ENCODE results near the gene SELENON. TPM values are rescaled to one million over a fixed set of nuclear protein-coding genes. Genes with fewer than 3 reads are reported as not detected.

SELENON gene
- total and polyA plus RNA-seq, 4 donors, result 4.3 to 16.1 (median 9.0) TPM

GRCh38 chr1:25856856-25857255, 56.9 kb downstream of the SELENON start:
- no peak for DNase-seq (ENCODE audit: low spot score)
- no peaks in the 10 kb centered on the region for H3K9me3 ChIP-seq (ENCODE audit: control insufficient read depth in 4 of 4, low read length in 3 of 4)
- 90% methylated on average over 11 of the region's 11 CpGs for WGBS
- no peak overlapping the region for H3K4me3 ChIP-seq (ENCODE audit: low read depth in 1 of 3, low read length in 3 of 3)
- H3K27me3 ChIP-seq (ENCODE audit: control insufficient read depth in 4 of 4, insufficient read depth in 4 of 4, low read length in 3 of 4), result no peaks in the 10 kb centered on the region
- H3K27ac ChIP-seq (ENCODE audit: low read depth in 1 of 2, low read length in 2 of 2), result no peak overlapping the region
- no peak overlapping the region for H3K9ac ChIP-seq (ENCODE audit: low read depth in 1 of 2, low read length in 2 of 2)
- TF ChIP-seq HNF4G (IDR thresholded peaks at IDR 0.05) (no peak), RXRA (IDR thresholded peaks at IDR 0.05) (no peak), GABPA (IDR thresholded peaks at IDR 0.05 in 1 of 2, conservative IDR thresholded peaks at IDR 0.05 in 1 of 2) (no peak), YY1 (IDR thresholded peaks at IDR 0.05) (no peak), JUND (IDR thresholded peaks at IDR 0.05) (no peak)
- TF ChIP-seq, protein P1, sequence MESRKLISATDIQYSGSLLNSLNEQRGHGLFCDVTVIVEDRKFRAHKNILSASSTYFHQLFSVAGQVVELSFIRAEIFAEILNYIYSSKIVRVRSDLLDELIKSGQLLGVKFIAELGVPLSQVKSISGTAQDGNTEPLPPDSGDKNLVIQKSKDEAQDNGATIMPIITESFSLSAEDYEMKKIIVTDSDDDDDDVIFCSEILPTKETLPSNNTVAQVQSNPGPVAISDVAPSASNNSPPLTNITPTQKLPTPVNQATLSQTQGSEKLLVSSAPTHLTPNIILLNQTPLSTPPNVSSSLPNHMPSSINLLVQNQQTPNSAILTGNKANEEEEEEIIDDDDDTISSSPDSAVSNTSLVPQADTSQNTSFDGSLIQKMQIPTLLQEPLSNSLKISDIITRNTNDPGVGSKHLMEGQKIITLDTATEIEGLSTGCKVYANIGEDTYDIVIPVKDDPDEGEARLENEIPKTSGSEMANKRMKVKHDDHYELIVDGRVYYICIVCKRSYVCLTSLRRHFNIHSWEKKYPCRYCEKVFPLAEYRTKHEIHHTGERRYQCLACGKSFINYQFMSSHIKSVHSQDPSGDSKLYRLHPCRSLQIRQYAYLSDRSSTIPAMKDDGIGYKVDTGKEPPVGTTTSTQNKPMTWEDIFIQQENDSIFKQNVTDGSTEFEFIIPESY (IDR thresholded peaks at IDR 0.05), result no peak
- TF ChIP-seq, protein P2, sequence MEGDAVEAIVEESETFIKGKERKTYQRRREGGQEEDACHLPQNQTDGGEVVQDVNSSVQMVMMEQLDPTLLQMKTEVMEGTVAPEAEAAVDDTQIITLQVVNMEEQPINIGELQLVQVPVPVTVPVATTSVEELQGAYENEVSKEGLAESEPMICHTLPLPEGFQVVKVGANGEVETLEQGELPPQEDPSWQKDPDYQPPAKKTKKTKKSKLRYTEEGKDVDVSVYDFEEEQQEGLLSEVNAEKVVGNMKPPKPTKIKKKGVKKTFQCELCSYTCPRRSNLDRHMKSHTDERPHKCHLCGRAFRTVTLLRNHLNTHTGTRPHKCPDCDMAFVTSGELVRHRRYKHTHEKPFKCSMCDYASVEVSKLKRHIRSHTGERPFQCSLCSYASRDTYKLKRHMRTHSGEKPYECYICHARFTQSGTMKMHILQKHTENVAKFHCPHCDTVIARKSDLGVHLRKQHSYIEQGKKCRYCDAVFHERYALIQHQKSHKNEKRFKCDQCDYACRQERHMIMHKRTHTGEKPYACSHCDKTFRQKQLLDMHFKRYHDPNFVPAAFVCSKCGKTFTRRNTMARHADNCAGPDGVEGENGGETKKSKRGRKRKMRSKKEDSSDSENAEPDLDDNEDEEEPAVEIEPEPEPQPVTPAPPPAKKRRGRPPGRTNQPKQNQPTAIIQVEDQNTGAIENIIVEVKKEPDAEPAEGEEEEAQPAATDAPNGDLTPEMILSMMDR (IDR thresholded peaks at IDR 0.05; ENCODE audit: low read depth, low read length, missing input control), result no peak
- H3K36me3 ChIP-seq (ENCODE audit: control insufficient read depth in 4 of 4, insufficient read depth in 3 of 4, low read depth in 1 of 4, low read length in 3 of 4), result no peaks in the 10 kb centered on the region
- peaks cover 3 to 13% (median 5%) of the 10 kb centered on the region in 4 donors for H3K4me1 ChIP-seq (ENCODE audit: control insufficient read depth in 4 of 4, insufficient read depth in 4 of 4, low read length in 3 of 4)

DNA sequence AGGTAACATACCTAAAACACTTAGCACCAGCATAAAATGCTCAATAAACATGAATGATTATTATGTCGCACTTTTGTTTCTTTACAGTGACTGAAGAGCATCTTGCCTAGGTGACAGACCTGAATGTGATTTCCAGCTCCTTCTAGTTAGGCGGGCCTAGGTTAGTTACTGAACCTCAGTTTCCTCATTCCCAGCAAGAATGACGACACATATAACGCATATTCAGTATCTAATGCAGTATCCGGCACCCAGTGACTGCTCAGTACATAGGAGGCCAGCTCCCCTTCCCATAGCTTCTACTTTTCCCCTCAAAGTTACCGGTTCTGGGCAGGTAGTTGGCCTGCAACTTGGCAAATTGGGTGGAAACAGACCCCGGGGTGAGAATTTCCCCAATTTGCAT, 58.5 kb downstream of the SELENON start:
- peaks cover 0 to 4% (median 0%) of the 10 kb centered on the region in 4 donors for H3K36me3 ChIP-seq (ENCODE audit: control insufficient read depth in 4 of 4, insufficient read depth in 3 of 4, low read depth in 1 of 4, low read length in 3 of 4)
- H3K27me3 ChIP-seq (ENCODE audit: control insufficient read depth in 4 of 4, insufficient read depth in 4 of 4, low read length in 3 of 4), result no peaks in the 10 kb centered on the region
- TF ChIP-seq REST (IDR thresholded peaks at IDR 0.05) (no peak), FOXA1 (IDR thresholded peaks at IDR 0.05) (no peak), NR2F2 (IDR thresholded peaks at IDR 0.05) (no peak), HNF4G (IDR thresholded peaks at IDR 0.05) (no peak), TAF1 (conservative IDR thresholded peaks at IDR 0.05) (no peak), RAD21 (IDR thresholded peaks at IDR 0.05) (no peak), RXRA (IDR thresholded peaks at IDR 0.05) (no peak)
- TF ChIP-seq, protein P1 (IDR thresholded peaks at IDR 0.05), result no peak
- TF ChIP-seq, protein P3, sequence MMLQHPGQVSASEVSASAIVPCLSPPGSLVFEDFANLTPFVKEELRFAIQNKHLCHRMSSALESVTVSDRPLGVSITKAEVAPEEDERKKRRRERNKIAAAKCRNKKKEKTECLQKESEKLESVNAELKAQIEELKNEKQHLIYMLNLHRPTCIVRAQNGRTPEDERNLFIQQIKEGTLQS (IDR thresholded peaks at IDR 0.05), result no peak
- no peak overlapping the region for H3K4me3 ChIP-seq (ENCODE audit: low read depth in 1 of 3, low read length in 3 of 3)
- no peak overlapping the region for H3K9ac ChIP-seq (ENCODE audit: low read depth in 1 of 2, low read length in 2 of 2)
- peaks cover 3 to 13% (median 5%) of the 10 kb centered on the region in 4 donors for H3K4me1 ChIP-seq (ENCODE audit: control insufficient read depth in 4 of 4, insufficient read depth in 4 of 4, low read length in 3 of 4)
- DNase-seq (ENCODE audit: low spot score), result no peak
- 52% methylated on average over 7 of the region's 7 CpGs for whole genome bisulfite sequencing
- H3K27ac ChIP-seq (ENCODE audit: low read depth in 1 of 2, low read length in 2 of 2), result no peak overlapping the region
- no peaks in the 10 kb centered on the region for H3K9me3 ChIP-seq (ENCODE audit: control insufficient read depth in 4 of 4, low read length in 3 of 4)

Data from liver (tissue), 9 donors.